Keratinocyte (primary cell): ENCODE data around the gene SND1.

Source experiments
- CTCF ChIP-seq, 3 experiments: IDR thresholded peaks in 1 of 3; conservative IDR thresholded peaks in 1 of 3; optimal IDR thresholded peaks in 1 of 3; 2 replicates in 2 of 3; 3 replicates in 1 of 3; pipeline versions ENCODE3 to v1.5.1; 2011; ENCODE audit warnings: low read length in 3 of 3, mild to moderate bottlenecking in 3 of 3, moderate library complexity in 2 of 3, control low read depth in 1 of 3, inconsistent platforms in 1 of 3; ENCODE audit not compliant: insufficient read depth in 2 of 3; ENCODE audit errors: extremely low read depth in 1 of 3
- EZH2 ChIP-seq: IDR thresholded peaks from one replicate; pipeline ENCODE4 v1.6.1; 2012; ENCODE audit warnings: inconsistent platforms, mild to moderate bottlenecking, low read length, moderate library complexity

DNA sequence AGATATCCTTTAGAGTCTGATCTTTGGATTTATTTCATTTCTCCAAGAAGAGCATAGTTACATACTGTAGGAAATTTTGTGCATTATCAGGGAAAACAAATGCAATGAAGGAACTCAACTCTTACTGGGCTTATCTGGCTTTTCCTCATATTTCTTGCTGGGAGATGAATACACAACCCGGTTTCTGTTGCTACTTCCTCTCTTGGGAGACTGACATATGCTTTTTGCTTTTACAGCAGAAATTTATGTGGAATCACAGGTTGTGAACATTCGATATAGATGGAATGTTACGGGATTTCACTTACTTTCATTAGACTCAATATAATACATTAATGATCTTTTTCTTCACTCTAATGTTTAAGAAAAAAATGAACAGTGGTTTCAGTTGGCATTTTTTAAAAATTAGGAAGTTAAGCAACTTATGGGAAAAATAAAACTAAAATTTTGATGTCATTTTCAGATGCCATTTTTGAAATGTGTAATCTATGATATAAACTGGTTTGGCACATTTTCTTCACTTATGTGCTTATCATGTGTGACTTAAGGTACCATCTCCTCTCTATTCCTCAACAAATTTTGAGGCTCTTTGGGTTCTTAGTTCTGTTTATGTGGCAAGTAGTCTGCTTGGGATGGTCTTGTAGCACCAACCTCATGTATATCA, 7.1 kb downstream of the SND1 start:
- TF ChIP-seq CTCF (optimal IDR thresholded peaks at IDR 0.05 in 1 of 3, IDR thresholded peaks at IDR 0.05 in 1 of 3, conservative IDR thresholded peaks at IDR 0.05 in 1 of 3; ENCODE audit: extremely low read depth in 1 of 3, insufficient read depth in 2 of 3, low read length in 3 of 3) (no peak), EZH2 (no peak)
